Lung (tissue), 12 donors: ENCODE measurements around the gene ZGPAT. TPM values are rescaled to one million over a fixed set of nuclear protein-coding genes. Genes with fewer than 3 reads are reported as not detected.

Experiments used
- ATAC-seq: fragments of 200-7000 bp; cut with Tn5 transposase; one replicate; pipeline ENCODE4 v1.9.1; 2020; ENCODE audit warnings: moderate number of reproducible peaks; ENCODE audit not compliant: insufficient read depth, low FRiP score
- DNase-seq, 3 donors: peaks; one replicate each; pipeline ENCODE4 v3.0.0-alpha.2; 2013 to 2017
- H3K27ac ChIP-seq, 2 donors: one replicate each; pipeline ENCODE4 v1.5.1; 2013; ENCODE audit warnings: mild to moderate bottlenecking in 2 of 2, moderate library complexity in 2 of 2, control low read depth in 1 of 2, inconsistent platforms in 1 of 2, low read depth in 1 of 2, low read length in 1 of 2
- H3K27me3 ChIP-seq, 3 donors: one replicate each; pipeline ENCODE4 v1.5.1; 2013; ENCODE audit warnings: low read length in 2 of 3; ENCODE audit not compliant: control insufficient read depth in 3 of 3, insufficient read depth in 3 of 3
- H3K36me3 ChIP-seq, 4 donors: one replicate each; pipeline ENCODE4 v1.5.1; 2013; ENCODE audit warnings: low read length in 4 of 4, mild to moderate bottlenecking in 1 of 4, moderate library complexity in 1 of 4; ENCODE audit not compliant: control insufficient read depth in 4 of 4, insufficient read depth in 4 of 4
- H3K4me1 ChIP-seq, 5 donors: one replicate each; pipeline ENCODE4 v1.5.1; 2013; ENCODE audit warnings: low read length in 5 of 5, mild to moderate bottlenecking in 2 of 5, moderate library complexity in 1 of 5; ENCODE audit not compliant: control insufficient read depth in 5 of 5, insufficient read depth in 5 of 5
- H3K4me3 ChIP-seq: one replicate; pipeline ENCODE4 v1.5.1; 2013; ENCODE audit warnings: mild to moderate bottlenecking, control low read depth, moderate library complexity
- H3K9ac ChIP-seq, 2 donors: one replicate each; pipeline ENCODE4 v1.5.1; 2013; ENCODE audit warnings: low read length in 2 of 2, control low read depth in 1 of 2; ENCODE audit not compliant: insufficient read depth in 1 of 2
- H3K9me3 ChIP-seq, 4 donors: one replicate each; pipeline ENCODE4 v1.5.1; 2013; ENCODE audit warnings: low read length in 3 of 4, mild to moderate bottlenecking in 1 of 4, moderate library complexity in 1 of 4; ENCODE audit not compliant: control insufficient read depth in 4 of 4, insufficient read depth in 3 of 4
- CTCF ChIP-seq: IDR thresholded peaks from 2 replicates; pipeline ENCODE4 v1.5.1; 2012; ENCODE audit warnings: mild to moderate bottlenecking; ENCODE audit errors: control extremely low read depth, extremely low read depth
- WGBS, 2 donors: extraction: QIAGEN DNeasy Blood & Tissue Kit; methylation state at CpG; one replicate each; pipeline ENCODE4 v1.1.7; 2013; 5-methylcytosine and 5-hydroxymethylcytosine counted together
- polyA plus RNA-seq, 2 donors: library from polyadenylated mRNA; stranded (reverse); fragments of 200-250 nt; gene quantifications; one replicate each; pipeline ENCODE4 v1.2.1, GENCODE V29; 2013
- total RNA-seq, 2 donors: library from RNA; depleted of rRNA in 1 of 2; stranded (reverse); fragments of >200 nt in 1 of 2; gene quantifications; one replicate each; pipeline ENCODE4 v1.2.1, GENCODE V29; 2014 to 2021
- donor health status: control.
- donor health status: control.
- donor health status: Bipolar disorder and iron deficiency.
- donor health status: healthy.
- donor health status: DM: yes; HTN: yes; CAD: no.

ZGPAT gene
- total and polyA plus RNA-seq, 4 donors: 18.3 to 45.0 (median 33.7) TPM

- 65 to 91% methylated on average over 4 to 5 of the region's 5 CpGs for WGBS, 2 donors
Measured at GRCh38 chr20:63731410-63731809, 23.6 kb downstream of the ZGPAT start.

GRCh38 chr20:63732118-63733095 is 24.6 kb downstream of the ZGPAT start:
- Histone ChIP-seq H3K4me1 (peaks cover 0 to 8% (median 3%) of the 10 kb centered on the region in 5 donors), H3K4me3 (no peak overlapping the region), H3K9me3 (no peaks in the 10 kb centered on the region), H3K27me3 (no peaks in the 10 kb centered on the region), H3K27ac (no peak overlapping the region), H3K36me3 (peaks cover 0 to 40% (median 7%) of the 10 kb centered on the region in 4 donors), H3K9ac (no peak overlapping the region)
- ATAC-seq: no peak
- no peak for DNase-seq
- no peak for TF ChIP-seq CTCF
- 90 to 92% methylated on average over 38 of the region's 38 CpGs for WGBS, 2 donors

More at GRCh38 chr20:63731410-63731809, 23.6 kb downstream of the ZGPAT start:
- Histone ChIP-seq H3K36me3 (peaks cover 0 to 37% (median 7%) of the 10 kb centered on the region in 4 donors), H3K27me3 (no peaks in the 10 kb centered on the region), H3K9ac (no peak overlapping the region), H3K9me3 (no peaks in the 10 kb centered on the region), H3K4me3 (no peak overlapping the region), H3K27ac (no peak overlapping the region), H3K4me1 (peaks cover 0 to 7% (median 3%) of the 10 kb centered on the region in 5 donors)
- no peak for TF ChIP-seq CTCF
- DNase-seq (no peak), ATAC-seq (no peak)

- Histone ChIP-seq H3K4me3 (no peak overlapping the region), H3K36me3 (peaks cover 0 to 40% (median 7%) of the 10 kb centered on the region in 4 donors), H3K9me3 (no peaks in the 10 kb centered on the region), H3K27me3 (no peaks in the 10 kb centered on the region), H3K27ac (no peak overlapping the region), H3K9ac (no peak overlapping the region), H3K4me1 (peaks cover 0 to 10% (median 3%) of the 10 kb centered on the region in 5 donors)
- DNase-seq (no peak), ATAC-seq (no peak)
- no peak for TF ChIP-seq CTCF
- WGBS, 2 donors: 90 to 95% methylated on average over 13 of the region's 13 CpGs
Measured at GRCh38 chr20:63733117-63733516, 25.3 kb downstream of the ZGPAT start.
